Measurements from ENCODE around the gene REXO1. TPM values are rescaled to one million over a fixed set of nuclear protein-coding genes. Genes with fewer than 3 reads are reported as not detected.

REXO1 gene
- total RNA-seq, 1 donor from 2014 or later = 22.2 TPM

GRCh38 chr19:1783354-1783753 is 64.9 kb downstream of the REXO1 start:
- Mint-ChIP-seq H3K36me3 (ENCODE audit: low read depth) (peaks cover 3% of the 10 kb centered on the region), H3K27ac (ENCODE audit: unreplicated experiment) (no peak overlapping the region), H3K4me3 (ENCODE audit: unreplicated experiment) (no peak overlapping the region), H3K4me1 (ENCODE audit: low read depth) (peaks cover 5% of the 10 kb centered on the region), H3K9me3 (ENCODE audit: low read depth) (no peaks in the 10 kb centered on the region), H3K27me3 (ENCODE audit: low read depth) (peaks cover 42% of the 10 kb centered on the region)
- TF ChIP-seq CTCF (IDR thresholded peaks at IDR 0.05) = no peak
- no peak for DNase-seq (ENCODE audit: low spot score)

- Mint-ChIP-seq H3K27me3 (ENCODE audit: low read depth) (peaks cover 46% of the 10 kb centered on the region), H3K36me3 (ENCODE audit: low read depth) (peaks cover 3% of the 10 kb centered on the region), H3K9me3 (ENCODE audit: low read depth) (no peaks in the 10 kb centered on the region), H3K4me3 (ENCODE audit: unreplicated experiment) (no peak overlapping the region), H3K4me1 (ENCODE audit: low read depth) (peaks cover 5% of the 10 kb centered on the region), H3K27ac (ENCODE audit: unreplicated experiment) (no peak overlapping the region)
- no peak for TF ChIP-seq CTCF (IDR thresholded peaks at IDR 0.05)
- no peak for DNase-seq (ENCODE audit: low spot score)
These were observed 65.8 kb downstream of the REXO1 start for GRCh38 chr19:1782521-1782920.

- H3K4me3 Mint-ChIP-seq (ENCODE audit: unreplicated experiment) = no peak overlapping the region
- peaks cover 54% of the 10 kb centered on the region for H3K27me3 Mint-ChIP-seq (ENCODE audit: low read depth)
- H3K9me3 Mint-ChIP-seq (ENCODE audit: low read depth) = no peaks in the 10 kb centered on the region
- no peak for DNase-seq (ENCODE audit: low spot score)
- no peak overlapping the region for H3K27ac Mint-ChIP-seq (ENCODE audit: unreplicated experiment)
- peaks cover 5% of the 10 kb centered on the region for H3K4me1 Mint-ChIP-seq (ENCODE audit: low read depth)
- peak; percentile 35 for TF ChIP-seq CTCF (IDR thresholded peaks at IDR 0.05)
- peaks cover 3% of the 10 kb centered on the region for H3K36me3 Mint-ChIP-seq (ENCODE audit: low read depth)
These were observed 67.9 kb downstream of the REXO1 start for GRCh38 chr19:1780272-1780958.

GRCh38 chr19:1779574-1779973 is 68.7 kb downstream of the REXO1 start:
- H3K36me3 Mint-ChIP-seq (ENCODE audit: low read depth) = peaks cover 3% of the 10 kb centered on the region
- no peaks in the 10 kb centered on the region for H3K9me3 Mint-ChIP-seq (ENCODE audit: low read depth)
- H3K4me1 Mint-ChIP-seq (ENCODE audit: low read depth) = peaks cover 5% of the 10 kb centered on the region
- H3K27me3 Mint-ChIP-seq (ENCODE audit: low read depth) = peaks cover 57% of the 10 kb centered on the region
- no peak overlapping the region for H3K27ac Mint-ChIP-seq (ENCODE audit: unreplicated experiment)
- no peak for DNase-seq (ENCODE audit: low spot score)
- H3K4me3 Mint-ChIP-seq (ENCODE audit: unreplicated experiment) = no peak overlapping the region
- no peak for TF ChIP-seq CTCF (IDR thresholded peaks at IDR 0.05)

- no peak for TF ChIP-seq CTCF (IDR thresholded peaks at IDR 0.05)
- DNase-seq (ENCODE audit: low spot score) = no peak
- H3K4me1 Mint-ChIP-seq (ENCODE audit: low read depth) = peaks cover 5% of the 10 kb centered on the region
- no peaks in the 10 kb centered on the region for H3K9me3 Mint-ChIP-seq (ENCODE audit: low read depth)
- H3K4me3 Mint-ChIP-seq (ENCODE audit: unreplicated experiment) = no peak overlapping the region
- H3K36me3 Mint-ChIP-seq (ENCODE audit: low read depth) = peaks cover 6% of the 10 kb centered on the region
- H3K27ac Mint-ChIP-seq (ENCODE audit: unreplicated experiment) = no peak overlapping the region
- peaks cover 64% of the 10 kb centered on the region for H3K27me3 Mint-ChIP-seq (ENCODE audit: low read depth)
These were observed 71.1 kb downstream of the REXO1 start for GRCh38 chr19:1777149-1777548.

All from chondrocyte (in vitro differentiated cells).